NCI-H226 (cell line): ENCODE data around the gene DMWD.

Experiments used
- DNase-seq: peaks from one replicate; pipeline ENCODE4 v3.0.0-alpha.2; 2015

The DMWD gene

GRCh38 chr19:45785097-45785496 lies 7.5 kb downstream of the DMWD start:
- DNase-seq: no peak

- DNase-seq: no peak
Measured at GRCh38 chr19:45784096-45784495, 8.5 kb downstream of the DMWD start.

GRCh38 chr19:45782820-45783785 lies 9.5 kb downstream of the DMWD start:
- DNase-seq: peak; percentile 73

- no peak for DNase-seq
Measured at GRCh38 chr19:45782162-45782691, 10.4 kb downstream of the DMWD start, which contains the start of gene DMPK. DMPK (minus strand) TSS chr19:45782490; CDS start chr19:45782352, 138 bp downstream.

- no peak for DNase-seq
Measured at GRCh38 chr19:45781214-45782161, 11.2 kb downstream of the DMWD start.

- DNase-seq: no peak
Measured at GRCh38 chr19:45780448-45781213, 12.0 kb downstream of the DMWD start.

- DNase-seq: no peak
Measured at GRCh38 chr19:45780146-45780447, 12.5 kb downstream of the DMWD start.

- peak; percentile 75 for DNase-seq
Measured at GRCh38 chr19:45779231-45780145, 13.2 kb downstream of the DMWD start.

GRCh38 chr19:45778010-45778661 lies 14.5 kb downstream of the DMWD start:
- no peak for DNase-seq

GRCh38 chr19:45777395-45777961 lies 15.2 kb downstream of the DMWD start:
- DNase-seq: no peak

- DNase-seq: no peak
Measured at GRCh38 chr19:45774765-45775164, 17.9 kb downstream of the DMWD start.

GRCh38 chr19:45773384-45773783 lies 19.3 kb downstream of the DMWD start:
- no peak for DNase-seq

- no peak for DNase-seq
Measured at GRCh38 chr19:45772912-45773311, 19.7 kb downstream of the DMWD start.

- no peak for DNase-seq
Measured at GRCh38 chr19:45772130-45772840, 20.4 kb downstream of the DMWD start.

- no peak for DNase-seq
Measured at GRCh38 chr19:45771311-45771933, 21.2 kb downstream of the DMWD start.

GRCh38 chr19:45770192-45771101 lies 22.2 kb downstream of the DMWD start:
- DNase-seq: peak; percentile 98

- DNase-seq: peak; percentile 24
Measured at GRCh38 chr19:45769821-45770191, 22.8 kb downstream of the DMWD start.
